AG04449 (cell line): ENCODE data around the gene HIGD1B.
A peak's percentile ranks its signal among the peaks of the same experiment; 100 is the strongest.
"Not testable (repeated sequence)": the region's sequence is repeated elsewhere in the genome, so short reads cannot be mapped to it uniquely, and the experiment has no call there.

Experiments used
- CTCF ChIA-PET: fragments of 350-600 bp; formaldehyde crosslinking; extraction: SDS; loops from one replicate; lab custom pipeline; 2021; ENCODE audit warnings: antibody characterized with exemption; lab: Yijun Ruan, JAX
- POLR2A ChIA-PET: fragments of 400-600, 350-600 bp; formaldehyde crosslinking; extraction: SDS; loops from one replicate; lab custom pipeline; 2020; ENCODE audit warnings: antibody characterized with exemption, inconsistent platforms; lab: Yijun Ruan, JAX
- DNase-seq: peaks from one replicate; pipeline ENCODE4 v3.0.0-alpha.2; 2010; ENCODE audit warnings: low read depth, low spot score
- H3K4me3 ChIP-seq: 2 replicates; pipeline ENCODE4 v1.5.1; 2011; ENCODE audit warnings: low read depth, mild to moderate bottlenecking, control low read depth, low read length
- CTCF ChIP-seq: IDR thresholded peaks from one replicate; pipeline ENCODE4 v1.5.1; 2011; ENCODE audit warnings: mild to moderate bottlenecking, moderate library complexity, low read length, control low read depth, inconsistent platforms; ENCODE audit not compliant: insufficient read depth; ENCODE audit errors: missing control alignments

The HIGD1B gene

GRCh38 chr17:44807817-44808155 lies 39.9 kb upstream of the HIGD1B start:
- H3K4me3 ChIP-seq, result no peak overlapping the region
- TF ChIP-seq CTCF, result no peak
- no peak for DNase-seq
- CTCF ChIA-PET, result interaction anchor here (1.7 to 3.3 kb wide), 3 partner anchors 10 to 33 kb away, joined by 4 to 12 read pairs (median 5); no protein-coding TSS in a partner anchor
- POLR2A ChIA-PET, result interaction anchor here (0.7 kb wide), 1 partner anchor 19 kb away, joined by 3 read pairs; no protein-coding TSS in a partner anchor

DNA sequence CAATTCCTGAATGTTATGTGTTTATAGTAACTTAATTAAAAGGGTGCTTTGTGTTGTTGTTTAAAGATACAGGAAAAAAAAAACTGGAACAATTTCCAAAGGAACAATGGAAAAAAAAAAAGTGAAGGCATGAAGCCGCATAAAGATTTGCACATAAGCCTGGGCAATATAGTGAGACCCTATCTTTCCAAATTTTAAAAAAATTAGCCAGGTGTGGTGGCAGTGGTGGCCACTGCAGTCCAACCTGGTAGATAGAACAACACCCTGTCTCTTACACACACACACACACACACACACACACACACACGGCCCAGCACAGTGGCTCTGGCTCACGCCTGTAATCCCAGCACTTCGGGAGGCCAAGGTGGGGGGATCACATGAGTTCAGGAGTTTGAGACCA lies 39.5 kb upstream of the HIGD1B start:
- ChIA-PET CTCF (interaction anchor here (1.7 to 3.3 kb wide), 3 partner anchors 10 to 33 kb away, joined by 4 to 12 read pairs (median 5); no protein-coding TSS in a partner anchor), POLR2A (interaction anchor here (0.7 kb wide), 1 partner anchor 18 kb away, joined by 3 read pairs; no protein-coding TSS in a partner anchor)
- DNase-seq, result no peak
- H3K4me3 ChIP-seq, result no peak overlapping the region
- no peak for TF ChIP-seq CTCF

- POLR2A ChIA-PET, H3K4me3 ChIP-seq, DNase-seq: not testable (repeated sequence)
- CTCF ChIA-PET, result interaction anchor here (1.7 to 3.3 kb wide), 3 partner anchors 30 to 56 kb away, joined by 5 to 12 read pairs (median 8); no protein-coding TSS in a partner anchor
Observed at GRCh38 chr17:44808656-44809388, 38.9 kb upstream of the HIGD1B start.

GRCh38 chr17:44812263-44812662 lies 35.4 kb upstream of the HIGD1B start:
- no peak for DNase-seq
- ChIA-PET POLR2A (no interaction called here), CTCF (interaction anchor here (1.0 to 2.4 kb wide), 2 partner anchors 11 to 33 kb away, joined by 4 to 12 read pairs; no protein-coding TSS in a partner anchor)
- TF ChIP-seq CTCF, result no peak
- no peak overlapping the region for H3K4me3 ChIP-seq

GRCh38 chr17:44818508-44818907 lies 29.2 kb upstream of the HIGD1B start:
- POLR2A ChIA-PET, DNase-seq, H3K4me3 ChIP-seq: not testable (repeated sequence)
- CTCF ChIA-PET, result interaction anchor here (0.6 to 1.2 kb wide), 3 partner anchors 39 to 49 kb away, joined by 3 read pairs; no protein-coding TSS in a partner anchor

- DNase-seq, result peak; percentile 67
- no peak for TF ChIP-seq CTCF
- CTCF ChIA-PET, result interaction anchor here (1.0 to 1.5 kb wide), 4 partner anchors 26 to 46 kb away, joined by 3 to 4 read pairs (median 4); no protein-coding TSS in a partner anchor
- no peak overlapping the region for H3K4me3 ChIP-seq
- POLR2A ChIA-PET, result interaction anchor here (0.8 to 1.3 kb wide), 2 partner anchors 26 to 29 kb away, joined by 3 to 4 read pairs; no protein-coding TSS in a partner anchor
Observed at GRCh38 chr17:44820631-44821212, 27.0 kb upstream of the HIGD1B start.

DNA sequence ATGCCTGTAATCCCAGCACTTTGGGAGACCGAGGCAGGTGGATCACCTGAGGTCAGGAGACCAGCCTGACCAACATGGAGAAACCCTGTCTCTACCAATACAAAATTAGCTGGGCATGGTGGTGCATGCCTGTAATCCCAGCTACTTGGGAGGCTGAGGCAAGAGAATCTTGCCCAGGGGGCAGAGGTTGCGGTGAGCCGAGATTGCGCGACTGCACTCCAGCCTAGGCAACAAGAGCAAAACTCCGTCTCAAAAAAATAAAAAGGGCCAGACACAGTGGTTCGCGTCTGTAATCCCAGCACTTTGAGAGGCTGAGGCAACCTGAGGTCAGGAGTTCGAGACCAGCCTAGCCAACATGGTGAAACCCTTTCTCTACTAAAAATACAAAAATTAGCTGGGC lies 22.4 kb upstream of the HIGD1B start:
- DNase-seq, H3K4me3 ChIP-seq, POLR2A ChIA-PET: not testable (repeated sequence)
- CTCF ChIA-PET, result interaction anchor here (1.6 to 2.9 kb wide), 4 partner anchors 20 to 50 kb away, joined by 4 to 21 read pairs (median 8); no protein-coding TSS in a partner anchor
